Upper lobe of left lung (tissue), 4 donors: ENCODE measurements around the gene PPP2R5E.

Experiments
- POLR2A ChIP-seq, 4 donors: fragments of 450-650 bp; IDR thresholded peaks; one replicate each; pipeline ENCODE4 v1.5.1; 2016 to 2017; ENCODE audit warnings: antibody characterized with exemption in 4 of 4, mild to moderate bottlenecking in 2 of 4
- POLR2AphosphoS5 ChIP-seq, 2 donors: sonication (generic); formaldehyde crosslinking; IDR thresholded peaks; one replicate each; pipeline ENCODE4 v1.5.1; 2017; ENCODE audit warnings: antibody characterized with exemption in 2 of 2

DNA sequence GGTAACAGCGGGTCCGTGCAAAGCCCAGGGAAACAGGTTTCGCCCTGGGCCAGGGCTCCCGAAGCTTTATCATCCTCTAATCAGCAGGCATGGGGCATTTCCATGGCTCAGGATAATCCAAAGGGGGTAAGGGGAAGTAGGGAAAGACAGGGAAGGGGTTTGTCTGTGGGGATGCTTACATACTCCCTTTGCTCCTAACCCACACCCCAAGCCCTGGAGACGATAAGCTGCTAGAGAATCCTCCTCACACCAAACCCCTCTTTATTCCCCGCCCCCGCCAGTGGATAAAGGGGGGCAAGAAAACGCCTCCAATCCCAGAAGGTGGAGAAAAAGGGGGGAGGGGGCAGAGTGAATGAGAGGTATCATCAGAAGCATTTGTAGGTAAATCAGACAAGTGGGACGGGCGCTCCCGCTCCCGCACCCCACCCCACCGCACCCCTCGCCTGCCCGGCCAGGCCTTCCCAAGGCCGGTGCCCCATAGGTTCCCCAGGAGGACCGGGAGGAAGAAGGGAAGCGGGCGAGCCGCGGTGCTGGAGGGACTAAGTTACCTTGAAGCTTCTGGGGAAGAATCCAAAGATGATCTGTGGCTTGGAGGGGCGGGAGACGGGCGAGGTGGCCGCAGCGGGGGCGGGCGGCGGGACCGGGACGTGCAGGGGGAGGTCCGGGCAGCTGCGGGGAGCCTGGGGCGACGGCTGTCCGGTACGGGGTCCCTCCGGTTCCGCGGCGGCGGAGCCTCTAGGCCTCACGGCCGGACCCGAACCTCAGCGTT lies 762 bp downstream of the PPP2R5E start:
- TF ChIP-seq POLR2A (IDR thresholded peaks at IDR 0.05), result no peak
- TF ChIP-seq POLR2AphosphoS5 (IDR thresholded peaks at IDR 0.05), result no peak
